ENCODE results near the gene SFTA2. TPM values are rescaled to one million over a fixed set of nuclear protein-coding genes. Genes with fewer than 3 reads are reported as not detected.

The SFTA2 gene
- total and polyA plus RNA-seq, 9 of the 15 experiments (the other 6 are each of a cell fraction or from before 2014, with no cell fraction given), result not detected

DNA sequence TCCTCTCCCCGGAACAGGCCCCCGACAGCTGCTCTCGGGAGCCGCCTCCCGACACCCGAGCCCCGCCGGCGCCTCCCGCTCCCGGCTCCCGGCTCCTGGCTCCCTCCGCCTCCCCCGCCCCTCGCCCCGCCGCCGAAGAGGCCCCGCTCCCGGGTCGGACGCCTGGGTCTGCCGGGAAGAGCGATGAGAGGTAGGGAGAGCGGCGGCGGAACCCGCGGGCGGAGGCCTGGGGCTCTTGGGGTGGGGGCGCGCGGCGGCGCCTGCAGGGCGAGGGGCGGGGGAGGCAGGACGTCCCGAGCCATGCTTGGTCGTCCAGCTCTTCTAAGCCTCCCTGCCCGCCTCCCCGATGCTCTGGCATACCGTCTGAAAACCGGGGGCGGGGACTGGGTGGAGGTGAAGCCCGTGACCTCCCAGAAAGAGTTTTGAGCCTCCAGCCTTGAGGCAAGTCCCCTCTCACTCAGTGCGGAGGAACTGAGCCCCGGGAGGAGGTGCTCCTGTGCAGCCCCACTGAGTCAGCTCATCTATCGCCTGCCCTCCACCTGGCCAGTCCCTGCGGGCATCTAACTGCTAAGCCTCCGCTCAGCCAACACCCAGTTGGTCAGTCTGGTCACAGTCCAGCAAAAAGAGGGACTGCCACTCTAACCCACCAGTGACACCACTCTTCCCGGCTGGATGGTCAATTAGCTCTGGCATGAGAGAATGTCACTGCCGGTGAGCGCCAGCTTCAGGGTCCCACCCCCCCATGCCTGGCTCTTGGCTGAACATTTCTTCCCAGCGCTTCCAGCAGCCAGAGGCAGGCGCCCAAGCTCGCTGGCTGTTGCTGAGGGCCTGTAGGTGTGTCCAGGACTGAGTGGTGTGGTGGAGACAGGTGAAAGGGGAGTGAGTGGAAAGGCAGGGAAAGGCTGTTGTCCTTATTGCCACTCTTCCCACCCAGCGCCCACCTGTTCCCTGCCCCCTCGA lies 47.2 kb downstream of the SFTA2 start (continued):
- TF ChIP-seq, protein P1, sequence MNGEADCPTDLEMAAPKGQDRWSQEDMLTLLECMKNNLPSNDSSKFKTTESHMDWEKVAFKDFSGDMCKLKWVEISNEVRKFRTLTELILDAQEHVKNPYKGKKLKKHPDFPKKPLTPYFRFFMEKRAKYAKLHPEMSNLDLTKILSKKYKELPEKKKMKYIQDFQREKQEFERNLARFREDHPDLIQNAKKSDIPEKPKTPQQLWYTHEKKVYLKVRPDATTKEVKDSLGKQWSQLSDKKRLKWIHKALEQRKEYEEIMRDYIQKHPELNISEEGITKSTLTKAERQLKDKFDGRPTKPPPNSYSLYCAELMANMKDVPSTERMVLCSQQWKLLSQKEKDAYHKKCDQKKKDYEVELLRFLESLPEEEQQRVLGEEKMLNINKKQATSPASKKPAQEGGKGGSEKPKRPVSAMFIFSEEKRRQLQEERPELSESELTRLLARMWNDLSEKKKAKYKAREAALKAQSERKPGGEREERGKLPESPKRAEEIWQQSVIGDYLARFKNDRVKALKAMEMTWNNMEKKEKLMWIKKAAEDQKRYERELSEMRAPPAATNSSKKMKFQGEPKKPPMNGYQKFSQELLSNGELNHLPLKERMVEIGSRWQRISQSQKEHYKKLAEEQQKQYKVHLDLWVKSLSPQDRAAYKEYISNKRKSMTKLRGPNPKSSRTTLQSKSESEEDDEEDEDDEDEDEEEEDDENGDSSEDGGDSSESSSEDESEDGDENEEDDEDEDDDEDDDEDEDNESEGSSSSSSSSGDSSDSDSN (IDR thresholded peaks at IDR 0.05; ENCODE audit: borderline replicate concordance in 1 of 2, low read depth in 2 of 2, low read length in 2 of 2), result 0 out of 4 replicates have a peak, but pooled peaks of 1 of the 2 experiments have one; percentile 82
- TF ChIP-seq SMARCA4 (IDR thresholded peaks at IDR 0.05) (0 out of 2 replicates have a peak, but pooled peaks have one; percentile 25), SMARCE1 (IDR thresholded peaks at IDR 0.05) (0 out of 2 replicates have a peak, but pooled peaks have one; percentile 44), ZBTB40 (IDR thresholded peaks at IDR 0.05) (0 out of 2 replicates have a peak, but pooled peaks have one; percentile 9), ZBTB40 (CRISPR knock-in tag; IDR thresholded peaks at IDR 0.05) (no peak), KDM5B (IDR thresholded peaks at IDR 0.05; ENCODE audit: insufficient replicate concordance, low read depth, low read length) (no peak), YBX1 (IDR thresholded peaks at IDR 0.05) (no peak), DLX4 (CRISPR knock-in tag; IDR thresholded peaks at IDR 0.05) (no peak)
- TF ChIP-seq, protein P2, sequence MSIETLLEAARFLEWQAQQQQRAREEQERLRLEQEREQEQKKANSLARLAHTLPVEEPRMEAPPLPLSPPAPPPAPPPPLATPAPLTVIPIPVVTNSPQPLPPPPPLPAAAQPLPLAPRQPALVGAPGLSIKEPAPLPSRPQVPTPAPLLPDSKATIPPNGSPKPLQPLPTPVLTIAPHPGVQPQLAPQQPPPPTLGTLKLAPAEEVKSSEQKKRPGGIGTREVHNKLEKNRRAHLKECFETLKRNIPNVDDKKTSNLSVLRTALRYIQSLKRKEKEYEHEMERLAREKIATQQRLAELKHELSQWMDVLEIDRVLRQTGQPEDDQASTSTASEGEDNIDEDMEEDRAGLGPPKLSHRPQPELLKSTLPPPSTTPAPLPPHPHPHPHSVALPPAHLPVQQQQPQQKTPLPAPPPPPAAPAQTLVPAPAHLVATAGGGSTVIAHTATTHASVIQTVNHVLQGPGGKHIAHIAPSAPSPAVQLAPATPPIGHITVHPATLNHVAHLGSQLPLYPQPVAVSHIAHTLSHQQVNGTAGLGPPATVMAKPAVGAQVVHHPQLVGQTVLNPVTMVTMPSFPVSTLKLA (conservative IDR thresholded peaks at IDR 0.05), result 0 out of 4 replicates have a peak, but pooled peaks of 1 of the 2 experiments have one; percentile 13

Data from K562 (cell line).